AG04450 (cell line): ENCODE results near the gene CCDC24. TPM values are rescaled to one million over a fixed set of nuclear protein-coding genes. Genes with fewer than 3 reads are reported as not detected.

Experiments used
- CTCF ChIA-PET: fragments of 300-600, 350-600 bp; formaldehyde crosslinking; extraction: SDS; loops from one replicate; lab custom pipeline; 2022; ENCODE audit warnings: antibody characterized with exemption, inconsistent platforms; lab: Charles Lee
- POLR2A ChIA-PET: fragments of 350-600 bp; formaldehyde crosslinking; extraction: SDS; loops from one replicate; lab custom pipeline; 2021; ENCODE audit warnings: antibody characterized with exemption, inconsistent platforms; lab: Yijun Ruan, JAX
- DNase-seq: peaks from one replicate; pipeline ENCODE4 v3.0.0-alpha.2; 2011; ENCODE audit warnings: low read depth, low spot score
- H3K27ac ChIP-seq: one replicate; pipeline ENCODE4 v1.5.1; 2012; ENCODE audit warnings: low read depth, low read length, control low read depth
- H3K27me3 ChIP-seq: one replicate; pipeline ENCODE4 v1.6.0; 2012; ENCODE audit warnings: low read length; ENCODE audit not compliant: control insufficient read depth, insufficient read depth
- H3K4me3 ChIP-seq: 2 replicates; pipeline ENCODE4 v1.5.1; 2011; ENCODE audit warnings: mild to moderate bottlenecking, low read depth, low read length, control low read depth
- H3K9me3 ChIP-seq: 2 replicates; pipeline ENCODE4 v1.5.1; 2012; ENCODE audit warnings: low read length; ENCODE audit not compliant: control insufficient read depth, insufficient read depth
- polyA plus RNA-seq: library from polyadenylated mRNA; depleted of rRNA; stranded (reverse); fragments of >200 nt; gene quantifications from 2 replicates; pipeline ENCODE4 v1.2.3, GENCODE V29; 2011
- TF ChIP-seq, protein P1 (sequence below): IDR thresholded peaks from 2 replicates; pipeline ENCODE4 v1.5.1; 2011; ENCODE audit warnings: low read depth, low read length, control low read depth, inconsistent platforms

CCDC24 gene
- polyA plus RNA-seq, 1 experiment, result 1.1 TPM

DNA sequence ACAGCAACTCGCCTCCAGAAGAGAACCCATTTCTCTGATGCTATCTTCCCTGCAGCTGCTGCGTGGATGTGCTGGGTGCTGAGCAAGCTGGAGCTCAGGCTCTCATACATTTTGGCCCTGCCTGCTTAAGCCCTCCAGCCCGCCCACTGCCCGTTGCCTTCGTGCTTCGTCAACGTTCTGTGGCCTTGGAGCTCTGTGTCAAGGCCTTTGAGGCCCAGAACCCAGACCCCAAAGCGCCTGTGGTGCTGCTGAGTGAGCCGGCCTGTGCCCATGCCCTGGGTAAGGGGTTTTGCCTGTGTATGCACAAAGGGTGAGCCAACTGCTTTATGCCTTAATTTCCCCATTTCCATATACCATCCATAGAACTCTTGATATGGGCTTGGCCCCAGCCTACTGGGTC is 20.5 kb upstream of the CCDC24 start:
- CTCF ChIA-PET, result interaction anchor here (1.2 to 2.2 kb wide), 3 partner anchors 25 to 207 kb away, joined by 3 to 12 read pairs (median 6); no protein-coding TSS in a partner anchor

DNA sequence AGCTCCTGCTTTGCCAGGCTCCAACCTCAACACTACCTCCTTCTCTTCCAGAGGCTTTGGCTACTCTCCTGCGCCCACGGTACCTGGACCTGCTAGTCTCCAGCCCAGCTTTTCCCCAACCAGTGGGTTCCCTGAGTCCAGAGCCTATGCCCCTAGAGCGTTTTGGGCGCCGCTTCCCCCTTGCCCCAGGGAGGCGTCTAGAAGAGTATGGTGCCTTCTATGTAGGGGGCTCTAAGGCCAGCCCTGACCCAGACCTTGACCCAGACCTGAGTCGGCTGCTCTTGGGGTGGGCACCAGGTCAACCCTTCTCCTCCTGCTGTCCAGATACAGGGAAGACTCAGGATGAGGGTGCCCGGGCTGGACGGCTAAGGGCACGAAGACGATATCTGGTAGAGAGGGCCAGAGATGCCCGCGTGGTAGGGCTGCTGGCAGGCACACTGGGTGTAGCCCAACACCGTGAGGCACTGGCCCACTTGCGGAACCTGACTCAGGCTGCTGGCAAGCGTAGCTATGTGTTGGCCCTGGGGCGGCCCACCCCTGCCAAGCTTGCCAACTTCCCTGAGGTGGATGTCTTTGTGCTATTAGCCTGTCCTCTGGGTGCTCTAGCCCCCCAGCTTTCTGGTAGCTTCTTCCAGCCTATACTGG is 19.9 kb upstream of the CCDC24 start:
- no peaks in the 10 kb centered on the region for H3K27me3 ChIP-seq
- TF ChIP-seq, protein P1, sequence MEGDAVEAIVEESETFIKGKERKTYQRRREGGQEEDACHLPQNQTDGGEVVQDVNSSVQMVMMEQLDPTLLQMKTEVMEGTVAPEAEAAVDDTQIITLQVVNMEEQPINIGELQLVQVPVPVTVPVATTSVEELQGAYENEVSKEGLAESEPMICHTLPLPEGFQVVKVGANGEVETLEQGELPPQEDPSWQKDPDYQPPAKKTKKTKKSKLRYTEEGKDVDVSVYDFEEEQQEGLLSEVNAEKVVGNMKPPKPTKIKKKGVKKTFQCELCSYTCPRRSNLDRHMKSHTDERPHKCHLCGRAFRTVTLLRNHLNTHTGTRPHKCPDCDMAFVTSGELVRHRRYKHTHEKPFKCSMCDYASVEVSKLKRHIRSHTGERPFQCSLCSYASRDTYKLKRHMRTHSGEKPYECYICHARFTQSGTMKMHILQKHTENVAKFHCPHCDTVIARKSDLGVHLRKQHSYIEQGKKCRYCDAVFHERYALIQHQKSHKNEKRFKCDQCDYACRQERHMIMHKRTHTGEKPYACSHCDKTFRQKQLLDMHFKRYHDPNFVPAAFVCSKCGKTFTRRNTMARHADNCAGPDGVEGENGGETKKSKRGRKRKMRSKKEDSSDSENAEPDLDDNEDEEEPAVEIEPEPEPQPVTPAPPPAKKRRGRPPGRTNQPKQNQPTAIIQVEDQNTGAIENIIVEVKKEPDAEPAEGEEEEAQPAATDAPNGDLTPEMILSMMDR, result no peak
- no peak for DNase-seq
- ChIA-PET POLR2A (no interaction called here), CTCF (interaction anchor here (2.0 to 2.2 kb wide), 2 partner anchors 37 to 208 kb away, joined by 6 to 12 read pairs; no protein-coding TSS in a partner anchor)
- no peak overlapping the region for H3K27ac ChIP-seq
- H3K9me3 ChIP-seq, result no peaks in the 10 kb centered on the region; the same call in none of the 2 replicates
- no peak overlapping the region for H3K4me3 ChIP-seq

More for the DNA sequence above, 20.5 kb upstream of the CCDC24 start:
- TF ChIP-seq, protein P1, result no peak
- H3K27ac ChIP-seq, result no peak overlapping the region
- H3K9me3 ChIP-seq, result no peaks in the 10 kb centered on the region; the same call in none of the 2 replicates
- no peaks in the 10 kb centered on the region for H3K27me3 ChIP-seq
- H3K4me3 ChIP-seq, result peak overlapping the region; percentile 94
- no peak for DNase-seq
- POLR2A ChIA-PET, result no interaction called here

DNA sequence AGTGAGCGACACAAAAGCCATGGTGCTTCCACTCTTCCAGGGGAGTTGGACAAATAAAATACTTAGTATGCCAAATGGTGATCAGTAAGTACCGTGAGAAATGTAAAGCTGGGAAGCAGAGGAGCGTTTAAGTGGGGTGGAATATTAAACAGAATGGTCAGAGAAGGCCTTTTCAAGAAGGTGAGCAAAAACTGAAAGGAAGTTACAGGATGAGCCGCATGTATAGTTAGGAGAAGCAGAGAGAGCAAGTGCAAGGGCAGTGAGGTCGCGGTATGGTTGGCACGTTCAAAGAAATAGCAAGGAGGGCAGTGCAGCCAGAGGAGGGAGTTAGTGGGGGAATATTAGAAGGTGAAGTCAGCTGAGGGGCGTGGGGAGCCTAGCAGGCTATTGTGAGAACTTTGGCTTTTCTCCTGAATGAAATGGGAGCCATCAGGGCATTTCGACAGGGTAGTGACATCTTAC is 17.4 kb upstream of the CCDC24 start:
- TF ChIP-seq, protein P1, result no peak
- ChIA-PET CTCF (interaction anchor here (0.8 to 1.0 kb wide), 2 partner anchors 28 to 32 kb away, joined by 3 to 5 read pairs; no protein-coding TSS in a partner anchor), POLR2A (interaction anchor here (1.4 kb wide), 1 partner anchor 18 kb away, joined by 3 read pairs; the partner anchor contains the start of gene CCDC24)
- no peaks in the 10 kb centered on the region; the same call in none of the 2 replicates for H3K9me3 ChIP-seq
- no peaks in the 10 kb centered on the region for H3K27me3 ChIP-seq
- no peak for DNase-seq
- H3K4me3 ChIP-seq, result peak overlapping the region; percentile 86
- peak overlapping the region; percentile 52 for H3K27ac ChIP-seq

DNA sequence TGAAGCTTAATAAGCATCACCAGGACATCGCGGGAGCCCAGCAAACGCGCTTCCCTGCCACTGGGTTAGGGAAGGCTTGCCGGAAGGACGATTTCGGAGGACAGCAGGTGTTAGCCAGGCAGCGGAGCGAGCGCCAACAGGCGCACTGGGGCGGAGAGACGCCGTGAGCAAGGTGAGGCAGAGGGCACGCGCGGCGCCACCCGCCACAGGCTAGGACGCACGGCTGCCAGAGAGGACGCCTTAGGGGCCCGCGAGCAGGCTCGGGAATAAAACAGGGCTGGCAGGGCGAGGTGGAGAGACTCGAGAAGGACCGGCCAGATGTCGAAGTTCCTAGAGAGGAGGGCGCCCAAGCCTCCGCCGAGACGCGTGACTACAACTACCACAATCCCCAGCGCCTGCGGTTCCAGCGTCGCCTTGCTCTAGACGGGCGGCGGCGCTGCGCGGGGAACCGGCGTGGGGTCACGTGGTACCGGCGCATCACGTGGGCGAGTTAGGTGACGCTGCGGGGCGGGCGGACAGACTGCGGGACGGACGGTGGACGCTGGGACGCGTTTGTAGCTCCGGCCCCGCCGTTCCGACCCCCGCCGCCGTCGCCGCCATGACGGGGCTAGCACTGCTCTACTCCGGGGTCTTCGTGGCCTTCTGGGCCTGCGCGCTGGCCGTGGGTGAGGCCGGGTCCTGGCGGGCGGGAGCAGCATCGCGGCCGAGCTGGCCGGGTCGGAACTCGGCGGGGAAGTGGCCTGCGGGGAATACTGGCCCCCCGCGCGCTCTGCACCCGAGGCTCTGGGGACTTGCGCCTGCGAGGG is 16.8 kb upstream of the CCDC24 start, which contains the start of gene ATP6V0B:
Gene ATP6V0B, plus strand, starts transcription at position 518 of the 806 bp plus-strand sequence. Its CDS starts 81 bp downstream, at position 599.
- CTCF ChIA-PET, result interaction anchor here (0.6 to 1.7 kb wide), 5 partner anchors 29 to 1696 kb away, joined by 3 to 6 read pairs (median 5); no protein-coding TSS in a partner anchor
- POLR2A ChIA-PET, result interaction anchor here (0.7 to 2.1 kb wide), 8 partner anchors 12 to 1547 kb away, joined by 3 to 5 read pairs (median 3); partner anchors contain the start of genes CCDC24, IPO13, KDM4A and PRDX1
- Histone ChIP-seq H3K27me3 (no peaks in the 10 kb centered on the region), H3K4me3 (peak within 1 kb of the TSS; percentile 86), H3K27ac (peak within 1 kb of the TSS; percentile 52), H3K9me3 (no peaks in the 10 kb centered on the region; the same call in none of the 2 replicates)
- TF ChIP-seq, protein P1, result no peak
- DNase-seq, result peak; percentile 78
